ENCODE results near the gene SCN4A.
A peak's percentile ranks its signal among the peaks of the same experiment; 100 is the strongest.

Gene SCN4A

DNA sequence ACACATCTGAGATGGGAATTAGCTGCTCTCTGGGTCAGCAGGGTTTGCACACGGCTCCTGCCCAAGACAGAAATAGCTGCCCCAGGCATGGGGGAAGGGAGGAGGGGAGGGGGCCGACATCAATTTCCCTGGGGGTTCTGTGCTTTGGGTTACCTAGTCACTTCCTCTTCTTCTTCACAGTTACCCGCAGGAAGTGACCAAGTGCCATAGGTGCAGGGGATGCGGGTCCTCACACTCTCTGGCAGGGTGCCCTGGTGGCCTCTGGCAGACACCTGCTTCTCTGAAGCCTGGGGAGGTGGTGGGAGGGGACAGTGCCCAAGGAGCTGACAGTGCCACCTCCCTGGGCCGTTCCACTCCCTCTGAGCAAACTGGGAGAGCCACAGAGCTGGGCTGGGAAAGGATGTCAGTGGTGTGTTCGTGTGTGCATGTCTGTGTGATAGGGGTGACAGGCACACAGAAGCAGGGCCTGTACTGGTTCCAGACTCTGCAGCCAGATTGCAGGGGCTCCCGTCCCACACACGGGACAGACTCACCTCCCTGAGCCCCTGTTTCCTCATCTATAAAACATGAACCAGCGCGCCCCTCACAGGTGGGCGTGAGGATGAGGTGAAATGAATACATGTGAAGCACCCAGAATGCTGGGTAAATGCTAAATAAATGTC is 18.2 kb downstream of the SCN4A start:
- DNase-seq, result no peak

DNA sequence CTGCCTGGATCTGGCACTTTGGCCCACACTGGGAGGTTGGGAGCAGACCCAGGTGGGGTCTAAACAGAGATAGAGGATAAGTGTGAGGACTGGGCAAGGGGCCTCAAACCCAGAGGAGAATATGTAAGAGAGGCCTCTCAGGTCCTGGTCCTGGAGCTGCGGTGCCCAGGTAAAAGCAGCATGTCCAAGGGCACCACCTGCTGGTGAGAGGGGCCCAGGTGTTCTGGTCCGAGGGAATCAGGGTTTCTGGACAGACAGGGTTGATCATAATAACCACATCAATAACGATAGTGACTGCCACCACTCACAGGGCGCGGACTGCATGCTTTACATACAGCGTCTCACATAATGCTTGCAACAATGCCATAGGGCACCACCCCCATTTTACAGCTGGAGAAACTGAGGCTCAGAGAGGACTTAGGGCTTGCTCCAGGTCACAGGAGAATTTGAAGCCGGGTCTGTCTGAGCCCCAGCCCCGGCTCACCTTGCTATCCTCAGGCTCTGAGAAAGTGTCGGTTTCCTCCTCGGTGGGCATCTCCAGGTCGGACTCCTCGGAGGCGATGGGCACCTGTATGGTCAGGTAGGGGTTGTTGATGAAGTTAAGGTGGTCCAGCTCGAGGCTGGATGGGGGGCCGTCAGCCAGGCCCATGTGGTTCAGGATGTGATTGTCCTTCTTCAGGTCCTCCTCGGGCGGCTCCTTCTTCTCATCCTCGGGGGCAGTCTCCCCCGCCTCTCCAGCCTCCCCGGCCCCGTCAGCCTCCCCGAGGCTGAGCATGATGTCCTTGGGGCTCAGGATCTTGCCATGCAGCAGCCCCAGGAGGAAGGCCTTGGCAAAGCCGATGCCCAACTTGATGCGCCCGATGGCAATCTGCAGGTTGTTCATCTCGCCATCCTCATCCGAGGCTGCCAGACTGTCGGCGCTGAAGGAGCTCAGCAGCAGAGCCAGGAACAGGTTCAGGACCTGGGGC is 21.5 kb downstream of the SCN4A start:
- DNase-seq, result no peak

DNA sequence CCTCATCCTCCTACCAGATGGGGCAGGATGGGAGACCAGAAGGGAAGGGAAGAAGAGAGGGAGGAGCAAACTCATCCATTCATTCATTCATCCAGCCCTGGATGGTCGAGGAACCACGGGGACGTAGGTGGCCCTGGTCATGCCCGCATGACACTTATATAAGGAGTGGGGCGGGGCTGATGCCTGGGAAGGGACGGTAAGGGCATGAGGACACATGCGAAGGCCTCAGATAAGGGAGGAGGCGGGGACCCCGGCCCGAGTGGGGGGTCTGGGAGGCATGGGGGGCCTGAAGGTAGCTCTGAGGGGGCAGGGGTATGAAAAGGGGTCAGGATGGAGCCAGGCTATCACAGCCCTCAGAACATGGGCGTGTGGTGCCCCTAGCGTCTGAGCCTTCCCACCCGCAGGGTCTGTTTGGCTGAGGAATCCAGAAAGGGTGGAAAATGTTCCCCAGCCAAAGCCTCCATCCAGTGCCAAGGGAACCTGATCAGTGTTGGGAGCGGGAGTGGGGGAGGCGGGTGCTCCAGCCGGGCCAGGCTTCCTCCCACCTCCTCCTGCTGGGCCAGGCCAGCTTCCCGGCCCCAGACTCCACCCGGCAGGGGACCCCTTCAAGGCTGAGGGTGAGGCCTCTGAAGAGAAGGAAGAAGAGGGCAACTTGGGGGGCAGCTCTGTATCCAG is 23.0 kb downstream of the SCN4A start:
- DNase-seq, result no peak

DNA sequence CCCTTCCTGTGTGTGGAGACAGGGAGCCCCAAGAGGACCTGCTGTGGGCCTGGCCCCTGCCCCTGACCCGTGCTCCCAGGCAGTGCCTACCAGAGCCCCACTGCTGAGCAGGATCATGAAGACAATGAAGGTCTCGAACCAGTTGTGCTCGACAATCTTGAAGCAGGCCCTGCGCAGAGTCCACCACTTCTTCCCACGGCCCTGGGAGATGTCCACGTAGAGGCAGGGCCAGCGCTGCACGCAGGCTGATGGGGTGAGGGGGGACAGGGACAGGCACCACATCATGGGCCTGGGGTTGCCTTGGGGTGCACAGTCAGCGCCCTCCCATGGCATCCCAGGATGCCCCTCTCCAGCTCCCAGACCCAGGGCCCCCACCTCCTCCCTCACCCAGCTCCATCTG is 24.2 kb downstream of the SCN4A start:
- no peak for DNase-seq

DNA sequence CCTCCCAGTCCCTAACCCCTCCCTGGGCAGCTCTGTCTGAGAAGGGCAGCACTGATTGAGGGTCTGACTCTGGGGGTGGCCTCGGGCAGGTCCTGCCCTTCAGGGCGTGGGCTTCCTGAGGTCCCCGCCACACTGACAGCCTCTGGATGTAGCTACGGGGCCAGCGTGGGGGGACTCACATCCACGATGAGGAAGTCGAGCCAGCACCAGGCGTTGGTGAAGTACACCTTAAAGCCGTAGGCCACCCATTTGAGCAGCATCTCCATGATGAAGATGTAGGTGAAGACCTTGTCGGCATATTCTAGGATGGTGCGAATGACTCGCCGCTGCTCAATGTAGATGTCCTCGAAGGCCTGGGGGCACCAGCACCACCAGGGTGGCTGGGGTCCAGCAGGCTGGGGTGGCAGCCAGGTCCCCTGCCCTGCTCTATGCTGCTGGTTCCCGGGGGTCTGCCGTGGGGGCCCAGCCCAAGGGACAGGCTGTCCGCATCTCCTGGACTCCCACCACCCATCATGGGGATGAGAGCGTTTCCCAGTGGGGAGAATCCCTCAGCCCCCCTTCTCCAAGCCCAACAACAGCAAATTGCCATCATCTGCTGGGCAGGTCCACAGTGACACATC is 24.9 kb downstream of the SCN4A start:
- no peak for DNase-seq

DNA sequence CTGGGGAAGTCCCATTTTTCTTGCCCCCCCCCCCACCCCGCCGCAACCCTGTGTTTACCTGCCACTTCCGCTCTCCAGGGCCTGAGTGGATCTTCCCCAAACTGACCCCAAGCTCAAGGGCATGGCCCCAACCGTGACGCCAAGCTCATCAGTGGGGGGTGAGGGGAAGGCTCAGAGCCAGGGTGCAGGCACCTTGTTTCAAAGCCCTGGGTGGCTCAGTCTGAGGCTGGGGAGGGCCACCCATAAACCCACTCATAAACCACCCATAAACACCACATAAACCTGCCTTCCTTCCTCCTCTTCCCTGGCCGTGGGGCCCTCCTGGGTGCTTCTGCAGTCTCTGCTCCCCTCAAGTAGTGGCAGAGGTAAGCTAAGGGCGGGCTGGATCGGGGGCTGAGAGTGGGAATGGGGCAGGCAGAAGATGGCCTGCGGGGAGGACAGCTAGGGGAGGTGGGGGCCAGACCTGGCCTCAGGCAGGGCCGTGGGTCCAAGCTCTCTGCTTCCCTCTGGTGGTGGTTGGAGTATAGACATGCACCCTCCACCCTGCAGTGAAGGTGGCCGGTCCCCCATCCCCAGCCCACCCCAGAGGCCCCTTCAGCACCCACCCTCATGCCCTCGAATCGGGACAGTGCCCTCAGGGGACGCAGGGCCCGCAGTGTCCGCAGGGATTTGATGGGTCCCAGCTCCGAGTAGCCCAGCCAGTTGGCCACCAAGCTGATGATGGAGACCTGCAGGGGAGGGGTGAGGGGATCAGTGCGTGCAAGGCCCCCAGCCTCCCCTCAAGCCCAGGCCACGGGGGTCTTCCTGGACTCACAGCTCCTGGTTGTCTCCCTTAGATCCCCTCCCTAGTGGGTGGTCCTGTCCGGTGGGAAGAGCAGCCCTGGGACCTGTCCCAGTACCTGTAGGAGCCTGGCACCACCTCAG is 26.0 kb downstream of the SCN4A start:
- DNase-seq, result peak; percentile 21

DNA sequence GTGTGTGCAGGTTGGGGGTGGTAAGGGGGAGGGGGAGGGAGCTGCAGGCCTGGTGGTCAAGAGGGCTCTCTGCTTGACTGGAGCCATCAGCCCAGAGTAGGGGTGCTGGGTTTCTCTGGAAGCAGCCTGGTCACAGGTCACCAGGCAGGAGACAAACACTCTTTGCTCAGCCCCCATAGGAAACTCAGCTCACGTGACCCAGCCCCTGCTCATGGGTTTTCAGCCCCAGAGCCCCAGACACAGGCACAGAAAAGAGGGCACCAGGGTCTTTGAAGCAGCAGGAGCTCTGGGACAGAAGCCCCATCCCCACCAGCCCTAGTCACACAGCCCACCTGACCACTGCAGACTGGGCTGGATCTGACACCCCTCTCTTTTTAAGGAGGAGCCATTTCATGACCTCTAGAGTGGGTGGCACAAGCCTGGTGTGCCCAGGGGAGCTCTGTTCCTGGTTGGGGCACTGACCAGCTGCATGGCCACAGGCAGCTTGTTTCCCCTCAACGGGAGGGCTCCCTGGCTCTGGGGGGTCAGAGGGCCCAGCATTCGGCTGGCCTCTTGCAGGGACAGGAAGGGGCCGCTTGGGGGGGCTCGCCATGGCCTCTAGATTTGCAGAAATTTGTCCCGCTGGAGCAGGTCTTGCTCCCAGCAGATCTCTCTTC is 26.8 kb downstream of the SCN4A start:
- no peak for DNase-seq

DNA sequence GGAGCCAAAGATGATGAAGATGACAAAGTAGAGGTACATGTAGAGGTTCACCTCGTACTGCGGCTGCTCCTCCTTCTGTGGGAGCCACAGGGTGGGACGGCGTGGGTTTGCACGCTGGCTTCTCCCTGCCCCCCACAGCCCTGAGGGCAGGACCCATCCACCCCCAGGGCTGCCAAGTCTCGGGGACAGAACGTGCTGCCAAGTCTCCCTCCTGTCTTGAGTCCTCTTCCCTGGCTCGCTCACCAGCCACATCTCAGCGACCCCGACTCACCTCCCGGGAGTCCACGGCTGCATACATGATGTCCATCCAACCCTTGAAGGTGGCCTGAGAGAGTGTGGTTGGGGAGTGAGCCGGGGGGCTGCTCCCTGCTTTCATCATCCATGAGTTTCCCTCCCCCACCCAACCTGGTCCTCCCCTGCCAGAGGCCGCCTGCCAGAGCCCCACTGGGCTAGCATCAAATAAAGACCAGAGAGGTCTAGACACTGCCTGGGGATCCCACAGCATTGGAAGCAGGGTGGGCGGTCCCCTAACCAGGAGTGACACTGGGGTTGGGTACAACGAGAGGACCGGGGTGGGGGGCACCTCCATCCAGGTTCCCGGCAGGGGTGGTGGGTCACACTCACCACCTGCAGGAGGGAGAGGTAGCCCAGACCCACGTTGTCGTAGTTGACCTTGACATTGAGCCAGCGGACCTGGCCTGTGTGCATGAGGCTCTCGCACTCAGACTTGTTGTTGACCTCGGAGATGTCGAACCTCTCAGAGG is 27.8 kb downstream of the SCN4A start:
- no peak for DNase-seq

DNA sequence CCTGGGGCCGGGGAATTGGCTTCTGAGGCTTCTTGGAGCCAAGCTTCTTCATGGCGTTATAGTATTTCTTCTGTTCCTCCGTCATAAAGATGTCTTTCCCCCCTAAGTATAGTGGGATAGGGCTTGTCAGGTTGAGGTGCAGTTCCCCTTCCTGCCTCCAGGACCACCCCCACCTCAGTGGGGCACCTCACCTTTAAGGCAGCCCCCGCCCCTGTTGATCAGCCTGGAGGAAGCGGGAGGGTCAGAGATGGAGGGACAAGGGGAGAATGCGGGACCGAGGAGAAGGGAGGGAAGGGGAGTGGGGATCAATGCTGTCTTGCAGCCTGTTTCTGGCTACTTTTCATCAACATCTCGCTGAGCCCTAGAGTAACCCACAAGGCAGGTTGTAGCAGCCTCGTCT is 29.0 kb downstream of the SCN4A start:
- DNase-seq, result no peak

DNA sequence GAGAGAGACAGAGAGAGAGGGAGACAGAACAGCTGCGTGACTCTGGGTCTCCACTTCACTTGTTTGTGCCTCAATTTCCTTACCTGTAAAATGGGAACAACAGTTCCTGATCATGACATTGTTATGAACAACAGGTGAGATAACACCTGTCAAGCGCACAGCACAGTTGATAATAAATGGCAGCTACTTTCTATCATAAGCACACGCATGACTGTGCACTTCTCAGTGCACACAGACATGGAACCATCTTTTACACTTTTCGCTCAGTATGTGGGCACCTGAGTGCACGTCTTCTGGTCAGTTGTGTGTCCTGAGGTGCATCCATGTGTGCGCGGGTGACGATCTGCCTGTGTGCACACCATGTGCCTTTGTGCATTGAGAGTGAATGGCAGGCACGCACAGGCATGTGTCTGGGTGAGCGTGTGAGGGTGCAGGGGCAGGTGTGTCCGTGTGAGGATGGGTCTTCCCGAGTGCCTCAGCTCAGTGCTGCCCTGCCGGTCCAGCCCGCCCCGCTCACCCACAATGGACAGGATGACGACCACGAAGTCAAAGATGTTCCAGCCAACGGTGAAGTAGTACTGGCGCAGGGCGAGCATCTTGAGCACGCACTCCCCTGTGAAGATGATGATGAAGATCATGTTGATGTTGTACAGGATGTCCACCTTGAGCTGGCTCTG is 30.3 kb downstream of the SCN4A start:
- DNase-seq, result no peak

DNA sequence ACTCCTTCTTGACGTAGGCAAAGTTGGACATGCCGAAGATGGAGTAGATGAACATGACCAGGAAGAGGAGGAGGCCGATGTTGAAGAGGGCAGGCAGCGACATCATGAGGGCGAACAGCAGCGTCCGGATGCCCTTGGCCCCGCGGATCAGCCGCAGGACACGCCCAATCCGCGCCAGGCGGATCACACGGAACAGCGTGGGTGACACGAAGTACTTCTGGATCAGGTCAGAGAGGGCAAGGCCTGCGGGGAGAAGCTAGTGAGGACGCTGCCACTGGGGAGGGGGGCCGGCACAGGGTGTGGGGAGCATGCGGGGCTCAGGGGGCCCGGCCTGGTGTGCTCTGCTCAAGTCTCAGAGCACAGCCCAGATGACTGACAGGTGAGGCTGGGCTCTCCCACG is 31.0 kb downstream of the SCN4A start:
- no peak for DNase-seq

DNA sequence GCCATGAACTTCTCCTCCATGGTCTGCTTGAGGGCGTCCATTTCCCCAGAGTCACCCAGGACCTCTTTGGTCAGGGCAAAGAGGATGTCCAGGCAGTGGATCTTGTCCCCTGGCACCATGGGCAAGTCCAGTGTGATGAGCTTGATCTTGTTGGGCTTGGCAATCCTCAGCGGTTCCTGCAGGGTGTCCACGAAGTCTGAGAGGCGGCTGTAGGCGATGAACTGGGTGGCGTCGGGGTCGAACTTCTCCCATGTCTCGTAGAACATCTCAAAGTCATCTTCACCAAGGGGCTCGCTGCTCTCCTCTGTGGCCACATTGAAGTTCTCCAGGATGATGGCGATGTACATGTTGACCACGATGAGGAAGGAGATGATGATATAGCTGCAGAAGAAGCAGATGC is 31.6 kb downstream of the SCN4A start:
- no peak for DNase-seq

DNA sequence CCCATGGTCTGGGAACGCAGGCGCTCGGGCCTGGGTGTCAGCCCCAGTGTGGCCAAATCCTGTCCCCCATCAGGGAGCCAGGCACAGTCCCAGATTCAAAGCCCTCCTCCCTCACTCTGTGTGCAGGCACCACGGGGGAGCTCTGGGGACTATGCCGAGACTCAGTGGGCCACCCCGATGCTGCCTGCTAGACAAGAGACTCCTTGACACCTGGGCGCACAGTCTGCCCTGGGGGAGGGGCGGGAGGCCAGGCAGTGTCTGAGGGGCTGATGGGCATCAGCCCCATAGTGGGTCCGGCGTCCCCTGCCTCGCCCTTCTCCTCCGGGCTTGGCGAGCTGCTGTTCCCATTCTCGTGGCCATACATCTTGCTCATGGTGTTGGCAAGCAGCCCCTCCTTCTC is 32.1 kb downstream of the SCN4A start:
- DNase-seq, result no peak

DNA sequence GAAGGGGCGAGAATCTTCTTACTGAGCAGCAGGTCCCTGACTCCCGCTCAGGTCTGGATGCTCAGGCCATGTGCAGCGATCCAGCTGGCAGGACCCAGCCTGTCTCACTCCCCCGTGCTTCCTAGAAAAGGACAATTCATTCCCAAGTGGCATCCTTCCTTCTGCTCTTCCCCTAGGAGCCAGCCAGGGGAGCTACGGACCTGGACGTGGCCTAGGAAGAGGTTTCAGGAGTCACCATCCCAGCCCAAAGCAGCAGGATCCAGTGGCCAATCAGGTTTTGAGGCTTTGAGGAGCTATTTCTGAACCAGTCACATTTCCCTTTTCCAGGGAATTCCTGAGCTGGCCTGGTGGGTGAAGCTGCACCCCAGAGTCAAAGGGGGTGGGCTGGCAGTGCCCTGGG is 32.8 kb downstream of the SCN4A start:
- no peak for DNase-seq

DNA sequence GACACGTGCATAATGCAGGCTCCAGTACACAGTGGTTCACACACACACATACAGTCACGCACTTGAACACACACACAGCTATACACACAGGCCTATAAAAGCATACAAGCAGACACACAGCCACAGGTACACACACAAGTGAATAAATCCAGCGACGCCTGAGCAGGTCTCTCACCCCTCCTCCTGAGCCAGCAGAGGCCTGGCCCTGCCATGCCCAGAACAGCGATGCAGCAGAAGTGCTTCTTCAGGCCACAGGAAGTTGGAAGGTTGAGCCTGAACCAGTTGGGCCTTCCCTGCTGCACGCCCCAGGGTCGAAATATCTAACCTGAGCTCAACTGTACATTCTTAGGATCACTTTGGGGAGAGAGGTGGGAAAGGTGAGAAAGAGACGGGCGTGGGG is 33.3 kb downstream of the SCN4A start:
- DNase-seq, result no peak

DNA sequence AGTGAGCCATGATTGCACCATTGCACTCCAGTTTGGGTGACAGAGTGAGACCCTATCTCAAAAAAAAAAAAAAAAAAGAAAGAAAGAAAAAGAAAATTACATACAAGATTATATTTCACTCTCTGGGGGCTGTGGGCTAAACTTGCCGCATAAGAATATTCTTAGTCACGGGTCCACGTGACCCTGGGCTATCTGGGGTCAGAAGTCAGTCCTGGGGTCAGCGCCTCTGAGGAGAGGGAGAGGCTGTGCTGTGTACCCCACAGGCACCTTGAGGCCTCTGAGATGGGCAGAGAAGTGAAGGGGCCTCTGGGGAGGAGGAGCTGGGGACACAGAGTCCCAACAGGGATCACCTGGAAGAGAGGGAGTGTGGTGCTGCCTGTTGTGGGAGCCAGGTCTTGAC is 34.8 kb downstream of the SCN4A start:
- DNase-seq, result no peak

DNA sequence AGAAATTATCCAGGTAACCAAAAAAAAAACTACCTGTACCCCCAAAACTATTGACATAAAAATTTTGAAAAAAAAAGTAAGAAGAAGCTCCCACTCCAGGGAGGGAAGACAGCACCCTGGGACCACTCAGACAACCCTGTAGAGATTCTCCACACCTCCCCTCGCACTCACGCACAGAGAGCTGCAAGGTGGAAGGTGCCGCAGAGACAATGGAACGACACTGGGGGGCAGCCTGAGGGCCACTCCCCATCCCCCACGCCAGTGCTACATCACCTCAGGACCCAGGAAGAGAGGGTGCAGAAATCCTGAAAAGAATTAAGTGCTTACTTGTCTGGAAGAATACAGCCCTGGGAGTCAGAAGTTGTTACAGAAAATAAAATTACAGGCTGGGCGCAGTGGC is 35.4 kb downstream of the SCN4A start:
- DNase-seq, result no peak

DNA sequence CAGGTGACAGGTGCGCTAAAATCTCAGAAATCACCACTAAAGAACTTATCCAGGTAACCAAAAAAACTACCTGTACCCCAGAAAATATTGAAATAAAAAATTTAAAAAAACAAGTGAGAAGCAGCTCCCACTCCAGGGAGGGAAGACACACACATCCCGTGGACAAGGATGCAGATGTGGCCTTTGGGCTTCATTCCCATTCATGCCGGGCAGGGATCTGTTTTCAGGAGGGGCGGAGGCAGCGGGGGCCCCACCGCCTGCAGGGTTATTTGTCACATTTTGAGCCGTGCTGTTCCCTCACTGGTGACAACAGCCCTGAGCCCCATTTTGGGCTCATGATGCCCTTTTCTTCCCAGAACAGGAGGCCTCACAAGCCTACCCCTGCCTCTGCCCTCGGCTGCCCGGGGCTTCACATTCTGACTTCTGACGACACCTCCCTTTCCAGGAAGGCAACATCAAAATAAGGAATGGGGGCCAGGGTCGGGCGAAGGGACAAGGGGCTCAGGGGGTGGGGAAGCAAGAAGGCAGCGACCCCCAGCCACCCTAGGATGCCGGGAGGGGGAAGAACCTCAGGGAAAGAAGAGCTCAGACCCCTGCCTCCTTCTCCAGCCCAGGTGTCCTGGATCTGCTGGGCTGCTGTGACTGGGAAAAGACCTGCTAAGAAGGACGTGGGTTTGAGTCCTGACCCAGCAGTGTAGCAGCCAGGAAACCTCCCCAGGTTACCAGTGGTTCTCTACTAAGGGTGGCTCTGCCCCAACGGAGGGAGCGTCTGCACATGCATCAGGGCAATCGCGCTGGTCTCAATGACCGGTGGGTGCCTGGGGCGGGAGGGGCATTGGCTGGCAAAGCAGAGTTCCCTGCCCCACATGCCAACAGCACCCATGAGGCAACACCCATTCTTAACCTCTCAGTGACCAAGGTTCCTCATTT is 38.3 kb downstream of the SCN4A start:
- DNase-seq, result no peak

DNA sequence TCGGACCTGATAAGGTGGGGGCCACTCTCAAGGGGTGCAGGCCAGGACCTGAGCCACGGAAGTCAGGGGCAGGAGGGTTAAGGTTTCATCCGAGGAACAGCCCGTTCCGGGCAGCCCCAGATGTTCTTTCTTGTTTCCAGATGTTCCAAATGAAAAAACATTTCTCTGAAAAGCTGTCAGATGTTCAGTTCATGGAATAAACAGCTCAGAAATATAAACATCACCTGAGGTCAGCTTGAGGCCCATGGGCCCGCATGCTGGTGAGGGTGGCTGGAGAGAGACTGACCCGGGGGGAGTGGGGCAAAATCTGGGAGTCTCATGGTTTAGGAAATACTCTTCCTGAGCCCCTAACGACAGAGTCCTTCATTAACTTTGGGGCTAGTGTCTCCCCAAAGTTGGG is 39.1 kb downstream of the SCN4A start:
- DNase-seq, result no peak

All from fibroblast of upper back skin (primary cell).